Choroid plexus epithelial cell (primary cell): ENCODE measurements around the gene SPIRE2.
"Not testable (repeated sequence)": the region's sequence is repeated elsewhere in the genome, so short reads cannot be mapped to it uniquely, and the experiment has no call there.

Source experiments
- DNase-seq: peaks from one replicate; pipeline ENCODE4 v3.0.0-alpha.2; 2010; ENCODE audit warnings: low read depth
- H3K4me3 ChIP-seq: 2 replicates; pipeline ENCODE4 v1.5.1; 2011; ENCODE audit warnings: low read depth, mild to moderate bottlenecking, control low read depth, low read length, moderate library complexity
- CTCF ChIP-seq: conservative IDR thresholded peaks from 2 replicates; pipeline ENCODE4 v1.5.1; 2011; ENCODE audit warnings: low read depth, mild to moderate bottlenecking, control low read depth, inconsistent platforms, low read length, moderate library complexity

Gene SPIRE2

GRCh38 chr16:89811321-89811720, 17.0 kb upstream of the SPIRE2 start:
- DNase-seq, result no peak
- no peak overlapping the region for H3K4me3 ChIP-seq
- no peak for TF ChIP-seq CTCF

DNA sequence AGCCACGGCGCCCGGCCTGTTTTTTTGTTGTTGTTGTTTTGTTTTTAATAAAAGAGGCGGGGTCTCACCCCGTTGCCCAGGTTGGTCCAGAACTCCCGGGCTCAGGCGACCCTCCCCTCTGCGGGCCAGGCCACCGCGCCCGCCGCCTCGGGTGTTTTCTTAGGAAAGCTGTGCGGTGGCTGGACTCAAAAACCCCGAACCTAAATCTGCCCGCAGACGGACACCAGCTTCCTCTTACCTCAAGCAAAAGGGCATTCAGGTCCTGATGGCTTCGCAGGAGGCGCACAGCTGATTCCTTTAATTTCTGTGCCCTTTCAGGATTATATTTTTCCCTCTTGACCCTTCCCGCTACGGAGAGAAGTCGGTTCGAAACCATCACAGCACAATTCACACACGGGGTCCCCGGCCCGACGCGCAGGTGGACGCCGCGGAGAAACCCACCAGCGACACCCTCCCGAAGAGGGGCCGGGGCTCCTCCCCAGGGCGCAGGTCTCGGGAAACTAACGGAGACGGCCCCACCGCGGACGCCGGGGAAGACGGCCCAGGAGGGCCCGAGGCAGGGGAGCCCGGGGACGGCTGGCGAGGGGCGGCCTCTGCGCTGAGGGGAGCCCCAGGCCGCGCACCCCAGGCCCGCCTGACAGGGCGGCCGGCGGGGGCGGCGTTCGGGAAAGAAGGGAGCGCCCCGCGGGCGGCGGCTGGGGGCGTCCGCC, 12.5 kb upstream of the SPIRE2 start:
- DNase-seq, result no peak
- TF ChIP-seq CTCF, result no peak

DNA sequence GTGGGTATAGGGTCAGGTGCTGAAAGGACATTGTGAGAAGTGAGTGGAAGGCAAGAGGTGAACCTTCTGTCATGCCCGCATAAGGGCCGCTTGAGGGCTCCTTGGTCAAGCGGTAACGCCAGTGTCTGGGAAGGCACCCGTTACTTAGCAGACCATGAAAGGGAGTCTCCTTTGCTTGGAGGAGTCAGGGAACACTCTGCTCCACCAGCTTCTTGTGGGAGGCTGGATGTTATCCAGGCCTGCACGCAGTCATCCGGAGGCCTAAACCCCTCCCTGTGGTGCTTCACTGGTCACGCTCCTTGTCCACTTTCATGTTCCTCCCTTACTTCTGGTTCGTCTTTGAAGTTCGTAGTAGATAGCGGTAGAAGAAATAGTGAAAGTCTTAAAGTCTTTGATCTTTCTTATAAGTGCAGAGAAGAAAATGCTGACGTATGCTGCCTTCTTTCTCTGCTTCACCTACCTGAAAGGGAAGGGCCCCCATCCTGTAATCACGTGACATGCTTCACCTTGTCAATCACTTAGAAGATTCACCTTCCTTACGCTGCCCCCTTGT, 9.3 kb upstream of the SPIRE2 start:
- not testable (repeated sequence) for DNase-seq, H3K4me3 ChIP-seq

More for the DNA sequence above, 12.5 kb upstream of the SPIRE2 start:
- H3K4me3 ChIP-seq, result peak overlapping the region; percentile 79

- H3K4me3 ChIP-seq, DNase-seq: not testable (repeated sequence)
These were observed 8.8 kb upstream of the SPIRE2 start for GRCh38 chr16:89819448-89819847.

DNA sequence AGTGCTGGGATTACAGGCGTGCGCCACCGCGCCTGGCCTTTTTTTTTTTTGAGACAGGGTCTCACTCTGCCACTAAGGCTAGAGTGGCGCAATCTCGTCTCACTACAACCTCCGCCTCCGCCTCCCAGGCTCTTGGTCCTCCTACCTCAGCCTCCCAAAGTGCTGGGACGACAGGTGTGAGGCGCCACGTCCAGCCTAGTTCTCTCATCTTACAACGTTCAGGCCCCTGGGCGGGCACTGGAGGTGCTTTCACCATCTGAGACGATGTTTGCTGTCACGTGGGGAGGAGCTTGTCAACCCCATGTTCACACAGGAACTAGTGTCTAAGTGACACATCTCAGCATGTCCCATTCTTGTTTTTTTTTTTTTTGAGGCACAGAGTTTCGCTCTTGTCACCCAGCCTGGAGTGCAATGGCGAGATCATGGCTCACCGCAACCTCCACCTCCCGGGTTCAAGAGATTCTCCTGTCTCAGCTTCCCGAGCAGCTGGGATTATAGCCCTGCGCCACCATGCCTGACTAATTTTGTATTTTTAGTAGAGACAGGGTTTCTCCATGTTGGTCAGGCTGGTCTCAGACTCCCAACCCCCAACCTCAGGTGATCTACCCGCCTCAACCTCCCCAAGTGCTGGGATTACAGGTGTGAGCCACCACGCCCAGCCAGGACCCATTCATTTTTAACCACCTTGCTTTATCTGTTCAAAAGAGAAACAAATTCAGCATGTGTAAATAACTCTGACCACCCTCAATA, 6.7 kb upstream of the SPIRE2 start:
- TF ChIP-seq CTCF, result no peak
- DNase-seq, result no peak
- no peak overlapping the region for H3K4me3 ChIP-seq

DNA sequence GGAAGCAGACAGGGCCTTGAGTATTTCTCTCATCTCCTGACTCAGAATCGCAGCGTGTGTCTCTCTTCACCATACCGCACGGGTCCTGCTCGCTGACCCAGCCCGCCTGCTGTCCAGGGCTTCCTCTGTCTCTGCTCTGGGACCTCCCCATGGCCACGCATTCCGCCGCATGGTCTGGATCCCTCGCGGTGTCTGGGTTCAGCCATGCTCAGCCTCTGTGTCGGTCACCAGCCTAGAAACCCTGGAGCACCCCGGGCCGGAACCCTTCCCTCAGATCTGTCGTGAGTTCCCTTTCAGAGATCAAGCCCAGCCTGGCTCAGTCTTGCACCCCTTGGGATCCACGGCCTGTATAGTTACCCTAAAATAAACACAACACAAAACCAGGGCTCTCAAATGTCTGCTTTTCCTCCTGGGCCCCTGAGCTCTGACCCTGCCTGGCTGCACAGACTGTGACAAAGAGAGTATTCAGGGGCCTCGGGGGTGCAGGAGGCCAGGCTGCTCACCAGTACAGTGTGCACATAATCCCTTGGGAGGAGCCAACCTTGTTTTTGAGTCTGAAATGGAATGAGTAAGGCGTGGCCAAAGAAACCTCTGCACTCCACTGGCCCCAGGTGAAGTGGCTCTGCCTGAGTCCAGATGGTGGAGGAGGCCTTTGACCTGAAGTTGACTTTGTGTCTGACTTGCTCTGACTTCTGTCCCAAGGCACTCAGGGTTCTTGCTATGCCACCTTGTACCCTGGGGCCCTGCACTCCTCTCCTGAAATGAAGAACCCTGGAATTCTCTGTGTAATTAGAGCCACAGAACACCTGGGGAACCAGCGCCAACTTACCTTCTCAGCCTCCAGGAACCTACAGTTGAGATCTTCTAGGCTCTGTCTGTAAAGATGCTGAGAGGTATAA, 5.8 kb upstream of the SPIRE2 start:
- no peak overlapping the region for H3K4me3 ChIP-seq
- DNase-seq, result peak; percentile 33
- no peak for TF ChIP-seq CTCF

DNA sequence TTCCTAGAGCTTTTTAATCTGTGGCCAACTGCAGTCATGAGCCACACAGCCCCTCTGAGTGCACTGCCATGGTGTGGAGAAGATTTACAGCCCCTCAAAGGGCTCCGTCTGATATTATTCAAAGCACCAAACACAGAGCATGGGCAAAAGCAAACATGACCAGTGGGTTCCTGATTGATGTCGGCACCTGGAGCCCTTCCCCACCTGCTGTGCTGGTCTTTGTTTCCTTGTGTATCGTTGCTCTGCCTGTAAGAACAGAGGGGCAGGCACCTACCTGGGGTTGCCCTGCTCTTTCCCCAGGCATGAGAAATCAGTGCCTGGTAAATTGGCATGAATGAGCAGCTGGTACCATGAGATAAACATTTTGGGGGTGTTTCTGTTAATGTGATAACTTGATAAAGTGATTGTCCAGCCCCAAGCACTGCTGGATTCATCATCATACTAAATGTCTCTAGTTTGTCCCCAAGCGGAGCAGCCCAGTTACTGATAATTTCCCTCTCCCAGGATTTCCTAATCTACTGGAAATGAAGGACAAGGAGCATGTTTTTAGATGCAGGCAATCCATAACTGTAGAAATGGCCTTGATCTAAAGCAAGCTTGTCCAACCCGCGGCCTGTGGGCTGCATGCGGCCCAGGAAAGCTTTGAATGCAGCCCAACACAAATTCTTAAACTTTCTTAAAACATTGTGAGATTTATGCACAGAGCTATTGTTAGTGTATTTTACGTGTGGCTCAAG, 5.0 kb upstream of the SPIRE2 start:
- H3K4me3 ChIP-seq, result no peak overlapping the region
- TF ChIP-seq CTCF, result no peak
- DNase-seq, result no peak

- H3K4me3 ChIP-seq, DNase-seq: not testable (repeated sequence)
These were observed 4.5 kb upstream of the SPIRE2 start for GRCh38 chr16:89823824-89824148.
